ENCODE results near the gene DIPK1B. TPM values are rescaled to one million over a fixed set of nuclear protein-coding genes. Genes with fewer than 3 reads are reported as not detected.

Gene DIPK1B
- polyA plus RNA-seq, 2 donors, result 1.6 to 2.5 TPM

DNA sequence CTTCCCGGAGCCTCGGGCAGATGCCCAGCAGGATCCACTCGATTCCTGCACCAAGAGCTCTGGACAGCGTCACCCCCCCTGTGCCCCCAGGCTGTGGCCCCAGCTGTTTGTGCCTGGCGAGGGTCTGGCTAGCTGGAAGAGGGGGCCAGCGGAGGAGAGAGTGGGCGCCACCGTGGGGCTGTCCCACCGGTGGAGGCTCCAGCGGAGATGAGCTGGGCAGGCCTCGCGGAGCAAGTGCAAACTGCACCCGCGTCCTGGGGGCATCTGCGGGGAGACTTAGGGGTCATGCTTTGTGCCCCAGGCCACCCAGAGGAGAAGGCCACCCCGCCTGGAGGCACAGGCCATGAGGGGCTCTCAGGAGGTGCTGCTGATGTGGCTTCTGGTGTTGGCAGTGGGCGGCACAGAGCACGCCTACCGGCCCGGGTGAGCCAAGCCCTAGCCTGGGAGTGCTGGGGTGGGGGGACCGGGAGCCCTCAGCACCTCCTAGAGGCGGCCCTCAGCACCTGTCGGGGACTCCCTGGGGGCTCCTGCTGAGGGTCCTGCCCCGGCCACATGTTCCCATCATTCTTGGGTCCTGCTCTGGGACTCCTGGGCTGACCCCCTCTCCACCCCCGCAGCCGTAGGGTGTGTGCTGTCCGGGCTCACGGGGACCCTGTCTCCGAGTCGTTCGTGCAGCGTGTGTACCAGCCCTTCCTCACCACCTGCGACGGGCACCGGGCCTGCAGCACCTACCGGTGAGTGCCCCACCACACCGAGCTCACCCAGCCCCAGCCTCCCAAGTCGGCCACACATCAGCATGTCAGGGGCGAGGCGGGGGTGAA lies 44.2 kb upstream of the DIPK1B start:
- Histone ChIP-seq H3K9me3 (ENCODE audit: control insufficient read depth in 2 of 2, insufficient read depth in 1 of 2, low read depth in 1 of 2, low read length in 1 of 2) (no peaks in the 10 kb centered on the region), H3K4me3 (ENCODE audit: low read depth in 1 of 2, low read length in 2 of 2) (peak overlapping the region in 1 of 2 donors; percentile 32)

DNA sequence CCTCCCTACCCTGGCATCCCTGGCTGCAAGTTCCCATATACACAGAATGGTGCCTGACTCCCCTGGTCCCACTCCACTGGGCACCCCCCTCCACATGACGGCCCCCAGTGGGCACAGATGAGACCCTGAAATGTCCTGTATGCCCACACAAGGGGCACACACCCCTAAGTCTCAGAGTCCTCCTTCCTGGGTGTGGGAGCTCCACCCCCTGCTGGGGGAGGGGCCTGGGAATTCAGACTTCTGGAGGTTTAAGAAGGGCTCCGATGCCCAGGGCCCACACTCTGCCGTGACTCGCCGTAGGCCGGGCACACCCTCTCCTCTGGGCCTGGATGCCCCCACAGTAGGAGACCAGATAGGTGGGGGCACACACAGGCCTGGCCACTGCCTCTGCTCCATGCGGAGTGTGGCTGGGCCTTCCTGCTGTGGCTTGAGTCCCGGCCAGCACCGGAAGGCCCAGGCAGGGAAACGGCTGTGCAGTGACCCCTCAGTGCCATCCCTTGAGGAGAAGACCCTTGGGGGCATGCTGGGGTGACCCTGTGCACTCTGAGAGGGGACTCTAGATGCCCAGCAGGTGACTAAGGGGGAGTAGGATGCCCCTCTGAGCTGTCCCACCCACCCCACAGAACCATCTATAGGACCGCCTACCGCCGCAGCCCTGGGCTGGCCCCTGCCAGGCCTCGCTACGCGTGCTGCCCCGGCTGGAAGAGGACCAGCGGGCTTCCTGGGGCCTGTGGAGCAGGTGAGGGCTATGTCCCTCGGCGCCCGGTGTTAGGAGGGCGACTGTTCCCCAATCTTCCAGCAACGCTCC lies 43.2 kb upstream of the DIPK1B start:
- no peaks in the 10 kb centered on the region for H3K9me3 ChIP-seq (ENCODE audit: control insufficient read depth in 2 of 2, insufficient read depth in 1 of 2, low read depth in 1 of 2, low read length in 1 of 2)
- no peak overlapping the region for H3K4me3 ChIP-seq (ENCODE audit: low read depth in 1 of 2, low read length in 2 of 2)
- peak overlapping the region in 1 of 2 donors; percentile 6 for H3K27ac ChIP-seq (ENCODE audit: low read depth in 2 of 2, low read length in 1 of 2)
- H3K27me3 ChIP-seq (ENCODE audit: control insufficient read depth in 1 of 2, insufficient read depth in 2 of 2, low read length in 2 of 2), result peaks cover 0 to 10% of the 10 kb centered on the region in 2 donors
- WGBS, 2 donors, result 53 to 55% methylated on average over 16 to 23 of the region's 23 CpGs
- H3K4me1 ChIP-seq (ENCODE audit: control insufficient read depth in 2 of 2, insufficient read depth in 2 of 2, low read length in 1 of 2), result peaks cover 0 to 2% of the 10 kb centered on the region in 2 donors
- peaks cover 0 to 14% of the 10 kb centered on the region in 2 donors for H3K36me3 ChIP-seq (ENCODE audit: control insufficient read depth in 2 of 2, insufficient read depth in 2 of 2, low read length in 1 of 2)

More for the DNA sequence above, 44.2 kb upstream of the DIPK1B start:
- H3K27ac ChIP-seq (ENCODE audit: low read depth in 2 of 2, low read length in 1 of 2), result no peak overlapping the region
- peaks cover 0 to 4% of the 10 kb centered on the region in 2 donors for H3K36me3 ChIP-seq (ENCODE audit: control insufficient read depth in 2 of 2, insufficient read depth in 2 of 2, low read length in 1 of 2)
- H3K4me1 ChIP-seq (ENCODE audit: control insufficient read depth in 2 of 2, insufficient read depth in 2 of 2, low read length in 1 of 2), result peaks cover 0 to 2% of the 10 kb centered on the region in 2 donors
- 51 to 58% methylated on average over 35 to 40 of the region's 40 CpGs for WGBS, 2 donors
- H3K27me3 ChIP-seq (ENCODE audit: control insufficient read depth in 1 of 2, insufficient read depth in 2 of 2, low read length in 2 of 2), result peaks cover 0 to 10% of the 10 kb centered on the region in 2 donors

DNA sequence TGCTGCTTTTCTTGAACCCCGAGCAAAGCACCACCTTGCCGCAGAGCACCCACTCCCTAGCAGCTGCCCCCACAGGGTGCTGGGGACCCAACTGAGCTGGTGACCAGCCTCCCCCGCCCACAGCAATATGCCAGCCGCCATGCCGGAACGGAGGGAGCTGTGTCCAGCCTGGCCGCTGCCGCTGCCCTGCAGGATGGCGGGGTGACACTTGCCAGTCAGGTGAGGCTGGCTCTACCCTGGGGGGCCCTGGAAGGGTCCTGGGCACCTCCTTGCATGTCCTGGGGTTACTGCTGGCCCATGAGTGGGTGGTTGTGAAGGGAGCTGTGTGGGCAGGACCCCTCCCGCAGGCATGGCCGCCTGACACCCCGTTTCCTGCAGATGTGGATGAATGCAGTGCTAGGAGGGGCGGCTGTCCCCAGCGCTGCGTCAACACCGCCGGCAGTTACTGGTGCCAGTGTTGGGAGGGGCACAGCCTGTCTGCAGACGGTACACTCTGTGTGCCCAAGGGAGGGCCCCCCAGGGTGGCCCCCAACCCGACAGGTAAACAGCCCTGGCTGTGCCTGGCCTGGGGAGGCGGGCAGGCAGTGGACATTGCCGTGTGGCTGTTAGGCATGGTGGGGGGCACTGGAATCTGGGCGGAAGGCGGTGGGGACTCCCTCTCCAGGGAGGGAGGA lies 42.4 kb upstream of the DIPK1B start:
- WGBS, 2 donors, result 52 to 54% methylated on average over 23 of the region's 23 CpGs
- H3K4me3 ChIP-seq (ENCODE audit: low read depth in 1 of 2, low read length in 2 of 2), result no peak overlapping the region
- H3K27me3 ChIP-seq (ENCODE audit: control insufficient read depth in 1 of 2, insufficient read depth in 2 of 2, low read length in 2 of 2), result peaks cover 0 to 10% of the 10 kb centered on the region in 2 donors
- H3K4me1 ChIP-seq (ENCODE audit: control insufficient read depth in 2 of 2, insufficient read depth in 2 of 2, low read length in 1 of 2), result peaks cover 0 to 2% of the 10 kb centered on the region in 2 donors
- no peak overlapping the region for H3K27ac ChIP-seq (ENCODE audit: low read depth in 2 of 2, low read length in 1 of 2)
- no peaks in the 10 kb centered on the region for H3K9me3 ChIP-seq (ENCODE audit: control insufficient read depth in 2 of 2, insufficient read depth in 1 of 2, low read depth in 1 of 2, low read length in 1 of 2)
- H3K36me3 ChIP-seq (ENCODE audit: control insufficient read depth in 2 of 2, insufficient read depth in 2 of 2, low read length in 1 of 2), result peaks cover 0 to 19% of the 10 kb centered on the region in 2 donors

DNA sequence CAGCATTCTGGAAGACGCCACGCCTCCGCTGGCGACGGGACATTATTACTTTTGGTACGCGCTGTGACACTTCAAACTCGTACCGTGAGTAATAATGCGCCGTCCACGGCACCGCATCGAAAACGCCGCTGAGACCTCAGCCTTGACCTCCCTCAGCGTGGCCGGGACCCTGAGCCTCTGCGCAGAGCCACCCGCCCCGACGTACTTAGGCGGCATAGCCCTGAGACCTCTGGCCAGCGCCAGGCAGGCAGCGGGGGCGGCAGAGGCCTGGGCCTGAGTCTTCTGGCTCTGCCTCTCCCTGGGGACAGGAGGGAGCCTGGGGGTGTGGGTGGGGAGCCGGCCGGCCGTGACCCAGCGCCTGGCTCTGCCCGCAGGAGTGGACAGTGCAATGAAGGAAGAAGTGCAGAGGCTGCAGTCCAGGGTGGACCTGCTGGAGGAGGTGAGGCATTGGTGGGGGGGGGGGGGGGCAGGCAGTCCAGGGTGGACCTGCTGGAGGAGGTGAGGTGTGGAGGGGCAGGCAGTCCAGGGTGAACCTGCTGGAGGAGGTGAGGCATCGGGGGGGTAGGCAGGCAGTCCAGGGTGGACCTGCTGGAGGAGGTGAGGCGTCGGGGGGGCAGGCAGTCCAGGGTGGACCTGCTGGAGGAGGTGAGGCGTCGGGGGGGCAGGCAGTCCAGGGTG lies 41.7 kb upstream of the DIPK1B start:
- 59 to 62% methylated on average over 33 to 36 of the region's 36 CpGs for WGBS, 2 donors
- Histone ChIP-seq H3K4me3 (ENCODE audit: low read depth in 1 of 2, low read length in 2 of 2) (no peak overlapping the region), H3K27ac (ENCODE audit: low read depth in 2 of 2, low read length in 1 of 2) (no peak overlapping the region), H3K36me3 (ENCODE audit: control insufficient read depth in 2 of 2, insufficient read depth in 2 of 2, low read length in 1 of 2) (peaks cover 0 to 20% of the 10 kb centered on the region in 2 donors), H3K4me1 (ENCODE audit: control insufficient read depth in 2 of 2, insufficient read depth in 2 of 2, low read length in 1 of 2) (peaks cover 0 to 2% of the 10 kb centered on the region in 2 donors), H3K27me3 (ENCODE audit: control insufficient read depth in 1 of 2, insufficient read depth in 2 of 2, low read length in 2 of 2) (peaks cover 0 to 10% of the 10 kb centered on the region in 2 donors), H3K9me3 (ENCODE audit: control insufficient read depth in 2 of 2, insufficient read depth in 1 of 2, low read depth in 1 of 2, low read length in 1 of 2) (no peaks in the 10 kb centered on the region)

DNA sequence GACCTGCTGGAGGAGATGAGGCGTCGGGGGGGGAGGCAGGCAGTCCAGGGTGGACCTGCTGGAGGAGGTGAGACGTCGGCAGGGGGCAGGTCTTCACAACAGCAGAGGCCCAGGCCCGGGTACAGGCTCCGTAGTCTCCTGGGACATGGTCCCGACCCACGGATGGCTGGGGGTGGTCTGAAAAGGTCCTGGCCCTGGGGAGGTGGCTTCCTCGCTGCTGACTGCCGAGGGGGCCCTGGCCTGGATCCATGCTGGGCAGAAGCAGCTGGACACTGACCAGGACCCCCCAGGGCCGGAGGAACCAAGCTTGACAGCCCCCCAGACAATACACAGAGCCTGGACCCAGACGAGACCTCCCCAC lies 41.1 kb upstream of the DIPK1B start:
- Histone ChIP-seq H3K27me3 (ENCODE audit: control insufficient read depth in 1 of 2, insufficient read depth in 2 of 2, low read length in 2 of 2) (peaks cover 0 to 8% of the 10 kb centered on the region in 2 donors), H3K4me3 (ENCODE audit: low read depth in 1 of 2, low read length in 2 of 2) (no peak overlapping the region), H3K4me1 (ENCODE audit: control insufficient read depth in 2 of 2, insufficient read depth in 2 of 2, low read length in 1 of 2) (peaks cover 0 to under 1% of the 10 kb centered on the region in 2 donors), H3K27ac (ENCODE audit: low read depth in 2 of 2, low read length in 1 of 2) (no peak overlapping the region), H3K36me3 (ENCODE audit: control insufficient read depth in 2 of 2, insufficient read depth in 2 of 2, low read length in 1 of 2) (peaks cover 0 to 25% of the 10 kb centered on the region in 2 donors), H3K9me3 (ENCODE audit: control insufficient read depth in 2 of 2, insufficient read depth in 1 of 2, low read depth in 1 of 2, low read length in 1 of 2) (no peaks in the 10 kb centered on the region)
- 33 to 35% methylated on average over 11 to 12 of the region's 12 CpGs for WGBS, 2 donors

DNA sequence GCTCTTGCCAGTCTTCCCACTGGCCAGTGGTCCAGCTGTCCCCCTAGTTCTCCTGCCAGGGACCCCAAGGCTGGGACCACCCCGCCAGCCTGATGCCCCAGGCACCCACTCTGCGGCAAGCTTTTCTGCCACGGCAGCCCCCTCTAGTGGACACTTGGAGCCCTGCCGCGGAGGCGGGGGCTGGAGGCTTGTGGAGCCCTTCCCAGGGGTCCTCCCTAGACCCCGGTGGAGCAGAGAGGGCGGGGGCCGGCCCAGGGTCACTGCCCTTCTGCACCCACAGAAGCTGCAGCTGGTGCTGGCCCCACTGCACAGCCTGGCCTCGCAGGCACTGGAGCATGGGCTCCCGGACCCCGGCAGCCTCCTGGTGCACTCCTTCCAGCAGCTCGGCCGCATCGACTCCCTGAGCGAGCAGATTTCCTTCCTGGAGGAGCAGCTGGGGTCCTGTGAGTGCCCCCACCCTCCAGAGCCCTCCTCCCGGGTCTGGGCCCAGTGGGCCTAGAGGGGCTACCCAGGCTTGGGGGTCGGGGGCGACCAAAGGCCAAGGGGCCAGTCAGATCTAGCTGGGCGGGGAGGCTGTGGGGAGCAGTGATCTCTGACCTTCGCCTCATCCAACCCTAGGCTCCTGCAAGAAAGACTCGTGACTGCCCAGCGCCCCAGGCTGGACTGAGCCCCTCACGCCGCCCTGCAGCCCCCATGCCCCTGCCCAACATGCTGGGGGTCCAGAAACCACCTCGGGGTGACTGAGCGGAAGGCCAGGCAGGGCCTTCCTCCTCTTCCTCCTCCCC lies 40.5 kb upstream of the DIPK1B start:
- Histone ChIP-seq H3K27ac (ENCODE audit: low read depth in 2 of 2, low read length in 1 of 2) (no peak overlapping the region), H3K9me3 (ENCODE audit: control insufficient read depth in 2 of 2, insufficient read depth in 1 of 2, low read depth in 1 of 2, low read length in 1 of 2) (no peaks in the 10 kb centered on the region), H3K4me3 (ENCODE audit: low read depth in 1 of 2, low read length in 2 of 2) (no peak overlapping the region), H3K36me3 (ENCODE audit: control insufficient read depth in 2 of 2, insufficient read depth in 2 of 2, low read length in 1 of 2) (peaks cover 0 to 29% of the 10 kb centered on the region in 2 donors), H3K4me1 (ENCODE audit: control insufficient read depth in 2 of 2, insufficient read depth in 2 of 2, low read length in 1 of 2) (no peaks in the 10 kb centered on the region), H3K27me3 (ENCODE audit: control insufficient read depth in 1 of 2, insufficient read depth in 2 of 2, low read length in 2 of 2) (peaks cover 0 to 2% of the 10 kb centered on the region in 2 donors)
- WGBS, 2 donors, result 49 to 51% methylated on average over 27 of the region's 27 CpGs

DNA sequence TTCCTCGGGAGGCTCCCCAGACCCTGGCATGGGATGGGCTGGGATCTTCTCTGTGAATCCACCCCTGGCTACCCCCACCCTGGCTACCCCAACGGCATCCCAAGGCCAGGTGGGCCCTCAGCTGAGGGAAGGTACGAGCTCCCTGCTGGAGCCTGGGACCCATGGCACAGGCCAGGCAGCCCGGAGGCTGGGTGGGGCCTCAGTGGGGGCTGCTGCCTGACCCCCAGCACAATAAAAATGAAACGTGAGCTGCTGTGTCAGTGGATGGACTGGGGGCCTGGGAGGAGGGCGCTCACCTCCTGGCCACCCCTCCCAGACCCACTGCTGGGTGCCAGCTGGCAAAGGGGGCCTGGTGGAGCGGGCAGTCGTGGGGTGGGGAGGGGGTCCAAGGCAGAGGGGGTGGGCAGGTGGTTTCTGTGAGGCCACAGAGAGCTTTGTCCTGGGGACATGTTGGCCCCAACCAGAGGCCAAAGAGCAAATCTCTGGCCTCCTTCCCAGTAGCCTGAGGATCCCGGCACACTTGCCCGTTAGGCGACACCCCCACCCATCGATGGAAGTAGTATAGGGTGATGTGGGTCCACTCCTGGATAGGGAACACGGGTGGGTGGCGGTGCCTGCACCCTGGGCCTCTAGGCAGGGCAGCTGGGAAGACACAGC lies 39.8 kb upstream of the DIPK1B start:
- WGBS, 2 donors, result 62 to 72% methylated on average over 13 to 14 of the region's 14 CpGs
- Histone ChIP-seq H3K27me3 (ENCODE audit: control insufficient read depth in 1 of 2, insufficient read depth in 2 of 2, low read length in 2 of 2) (no peaks in the 10 kb centered on the region), H3K27ac (ENCODE audit: low read depth in 2 of 2, low read length in 1 of 2) (no peak overlapping the region), H3K4me3 (ENCODE audit: low read depth in 1 of 2, low read length in 2 of 2) (no peak overlapping the region), H3K9me3 (ENCODE audit: control insufficient read depth in 2 of 2, insufficient read depth in 1 of 2, low read depth in 1 of 2, low read length in 1 of 2) (no peaks in the 10 kb centered on the region), H3K36me3 (ENCODE audit: control insufficient read depth in 2 of 2, insufficient read depth in 2 of 2, low read length in 1 of 2) (peaks cover 0 to 32% of the 10 kb centered on the region in 2 donors), H3K4me1 (ENCODE audit: control insufficient read depth in 2 of 2, insufficient read depth in 2 of 2, low read length in 1 of 2) (no peaks in the 10 kb centered on the region)
